Suppressor macrophage treated with lipopolysaccharide for 4 hours (primary cell): Measurements from ENCODE around the gene ASCL3.
A peak's percentile ranks its signal among the peaks of the same experiment; 100 is the strongest.
"Not testable (repeated sequence)": the region's sequence is repeated elsewhere in the genome, so short reads cannot be mapped to it uniquely, and the experiment has no call there.

Source experiments
- DNase-seq: peaks from one replicate; pipeline ENCODE4 v3.0.0-alpha.2; 2020

Gene ASCL3

GRCh38 chr11:8947230-8947943, 4.6 kb upstream of the ASCL3 start:
- DNase-seq = no peak

GRCh38 chr11:8941341-8942103, 1.3 kb downstream of the ASCL3 start:
- no peak for DNase-seq

GRCh38 chr11:8937659-8938058, 5.2 kb downstream of the ASCL3 start:
- DNase-seq = no peak

- no peak for DNase-seq
Measured at GRCh38 chr11:8937159-8937558, 5.7 kb downstream of the ASCL3 start.

GRCh38 chr11:8935789-8936188, 7.0 kb downstream of the ASCL3 start:
- not testable (repeated sequence) for DNase-seq

GRCh38 chr11:8934742-8935488, 7.9 kb downstream of the ASCL3 start:
- DNase-seq = no peak

GRCh38 chr11:8933931-8934330, 8.9 kb downstream of the ASCL3 start:
- no peak for DNase-seq

- DNase-seq = no peak
Measured at GRCh38 chr11:8932564-8933180, 10.1 kb downstream of the ASCL3 start, which contains the start of gene C11orf16. TSS of gene C11orf16 (minus strand) at chr11:8932947. CDS start at chr11:8932308, 639 bp downstream.

- DNase-seq = no peak
Measured at GRCh38 chr11:8930456-8931175, 12.2 kb downstream of the ASCL3 start.

- DNase-seq = no peak
Measured at GRCh38 chr11:8928981-8929615, 13.7 kb downstream of the ASCL3 start.

GRCh38 chr11:8928205-8928604, 14.6 kb downstream of the ASCL3 start:
- no peak for DNase-seq

GRCh38 chr11:8927233-8927632, 15.6 kb downstream of the ASCL3 start:
- no peak for DNase-seq

- DNase-seq = no peak
Measured at GRCh38 chr11:8926236-8926635, 16.6 kb downstream of the ASCL3 start.

- DNase-seq = no peak
Measured at GRCh38 chr11:8925711-8926110, 17.1 kb downstream of the ASCL3 start.

- no peak for DNase-seq
Measured at GRCh38 chr11:8922691-8923090, 20.1 kb downstream of the ASCL3 start.

GRCh38 chr11:8917157-8917825, 25.5 kb downstream of the ASCL3 start:
- no peak for DNase-seq

GRCh38 chr11:8914661-8915018, 28.2 kb downstream of the ASCL3 start:
- no peak for DNase-seq

GRCh38 chr11:8913961-8914660, 28.7 kb downstream of the ASCL3 start:
- peak; percentile 69 for DNase-seq

GRCh38 chr11:8911029-8911823, 31.6 kb downstream of the ASCL3 start, which contains the start of gene AKIP1:
TSS of gene AKIP1 (plus strand) at chr11:8911189. CDS start at chr11:8911450, 261 bp downstream.
- peak; percentile 98 for DNase-seq

- DNase-seq = no peak
Measured at GRCh38 chr11:8910649-8911026, 32.2 kb downstream of the ASCL3 start.
